OCI-LY7 (cell line): ENCODE measurements around the gene CTDSPL. TPM values are rescaled to one million over a fixed set of nuclear protein-coding genes. Genes with fewer than 3 reads are reported as not detected.

ENCODE experiments used
- BruUV-seq: library from RNA; stranded (reverse); fragments of 400-500 nt; replicated peaks from 2 replicates; lab custom pipeline; 2021; lab: Mats Ljungman, UMichigan
- CTCF ChIA-PET: fragments of 300-600 bp; sonication (Branson Sonifier 250); formaldehyde crosslinking; loops from one replicate; lab custom pipeline; 2022; ENCODE audit warnings: antibody characterized with exemption; ENCODE audit not compliant: unreplicated experiment; lab: Charles Lee
- POLR2A ChIA-PET: fragments of 300-600 bp; sonication (Branson Sonifier 250); formaldehyde crosslinking; loops from one replicate; lab custom pipeline; 2022; ENCODE audit warnings: antibody characterized with exemption; lab: Charles Lee
- DNase-seq: peaks from one replicate; pipeline ENCODE4 v3.0.0-alpha.2; 2015; ENCODE audit warnings: low spot score
- H2AFZ ChIP-seq: fragments of 200-600 bp; sonication (generic), shearing (Covaris generic); 2 replicates; pipeline ENCODE4 v1.6.1; 2014; ENCODE audit warnings: mild to moderate bottlenecking, antibody characterized with exemption, low read length, moderate library complexity
- H3K27ac ChIP-seq: fragments of 200-600 bp; sonication (generic); 2 replicates; pipeline ENCODE4 v1.5.1; 2014; ENCODE audit warnings: mixed run types, low read depth, mild to moderate bottlenecking, moderate library complexity, low read length, inconsistent platforms; ENCODE audit not compliant: poor library complexity, severe bottlenecking
- H3K36me3 ChIP-seq: fragments of 200-600 bp; sonication (generic); 2 replicates; pipeline ENCODE4 v1.6.1; 2014; ENCODE audit warnings: mild to moderate bottlenecking, antibody characterized with exemption, low read length, moderate library complexity, mixed read lengths; ENCODE audit not compliant: insufficient read depth
- H3K4me1 ChIP-seq: fragments of 200-600 bp; sonication (generic); 2 replicates; pipeline ENCODE4 v1.5.1; 2014; ENCODE audit warnings: mild to moderate bottlenecking, low read length; ENCODE audit not compliant: insufficient read depth, poor library complexity, severe bottlenecking
- H3K4me2 ChIP-seq: fragments of 200-600 bp; sonication (generic); 2 replicates; pipeline ENCODE4 v1.6.1; 2014; ENCODE audit warnings: mild to moderate bottlenecking, low read length
- H3K4me3 ChIP-seq: fragments of 200-600 bp; sonication (generic); 2 replicates; pipeline ENCODE4 v1.5.1; 2014; ENCODE audit warnings: mild to moderate bottlenecking, low read depth, low read length; ENCODE audit not compliant: poor library complexity, severe bottlenecking
- H3K79me2 ChIP-seq: fragments of 200-600 bp; sonication (generic); 2 replicates; pipeline ENCODE4 v1.6.1; 2016; ENCODE audit warnings: low read depth, mild to moderate bottlenecking, low read length, moderate library complexity, mixed read lengths; ENCODE audit not compliant: insufficient read depth
- H3K9me2 ChIP-seq: fragments of 200-600 bp; sonication (generic); 2 replicates; pipeline ENCODE4 v1.6.1; 2016; ENCODE audit warnings: mild to moderate bottlenecking, low read length, mixed read lengths; ENCODE audit not compliant: insufficient read depth
- H3K9me3 ChIP-seq: fragments of 200-600 bp; sonication (generic); 2 replicates; pipeline ENCODE4 v1.6.1; 2014; ENCODE audit warnings: mild to moderate bottlenecking, mixed run types, low read length, mixed read lengths
- H4K20me1 ChIP-seq: fragments of 200-600 bp; sonication (generic); 2 replicates; pipeline ENCODE4 v1.6.1; 2014; ENCODE audit warnings: mild to moderate bottlenecking, antibody characterized with exemption, low read length, moderate library complexity, mixed read lengths; ENCODE audit not compliant: insufficient read depth
- CTCF ChIP-seq: fragments of 200-600 bp; sonication (generic); conservative IDR thresholded peaks from 2 replicates; pipeline ENCODE4 v1.5.1; 2014; ENCODE audit warnings: mild to moderate bottlenecking, antibody characterized with exemption, low read length, moderate library complexity, mixed read lengths
- EZH2phosphoT487 ChIP-seq: fragments of 200-600 bp; sonication (generic); IDR thresholded peaks from 2 replicates; pipeline ENCODE4 v1.6.1; 2018; ENCODE audit warnings: low read depth, borderline replicate concordance, mild to moderate bottlenecking, mixed run types, antibody characterized with exemption, low read length, moderate library complexity, mixed read lengths
- intact Hi-C: fragments of 100-400 bp; cut with micrococcal nuclease; formaldehyde crosslinking; loops from one replicate; pipeline ENCODE4 v1.10.0; 2022; ENCODE audit not compliant: unreplicated experiment
- total RNA-seq, 2 experiments: library from RNA; depleted of rRNA in 1 of 2; stranded (reverse); fragments of >200 nt in 1 of 2; shearing (Covaris generic) in 1 of 2; gene quantifications; 2 replicates each; pipeline ENCODE4 v1.2.3, GENCODE V29; 2014 to 2022

The CTDSPL gene
- total RNA-seq, 2 experiments from 2014 or later, result 0.38 TPM; not detected in 1

GRCh38 chr3:37988931-37989525 lies 127.3 kb downstream of the CTDSPL start:
- intact Hi-C loops, result no loop called here
- H3K9me3 ChIP-seq, result no peaks in the 10 kb centered on the region
- no peaks in the 10 kb centered on the region for H3K36me3 ChIP-seq
- BruUV-seq, result no TSS peak
- H3K9me2 ChIP-seq, result no peaks in the 10 kb centered on the region
- no peak overlapping the region for H3K27ac ChIP-seq
- ChIA-PET CTCF (no interaction called here), POLR2A (no interaction called here)
- H3K4me2 ChIP-seq, result no peak overlapping the region
- no peak overlapping the region for H3K4me3 ChIP-seq
- no peaks in the 10 kb centered on the region for H4K20me1 ChIP-seq
- no peak for DNase-seq
- H2AFZ ChIP-seq, result no peak overlapping the region
- TF ChIP-seq CTCF (no peak), EZH2phosphoT487 (no peak)
- H3K4me1 ChIP-seq, result peaks cover 5% of the 10 kb centered on the region
- H3K79me2 ChIP-seq, result no peaks in the 10 kb centered on the region

- ChIA-PET CTCF (no interaction called here), POLR2A (no interaction called here)
- no peaks in the 10 kb centered on the region for H3K9me3 ChIP-seq
- no peak overlapping the region for H3K4me2 ChIP-seq
- intact Hi-C loops, result no loop called here
- H3K4me1 ChIP-seq, result peaks cover 9% of the 10 kb centered on the region
- no peaks in the 10 kb centered on the region for H3K9me2 ChIP-seq
- H3K4me3 ChIP-seq, result no peak overlapping the region
- no peak overlapping the region for H3K27ac ChIP-seq
- no peak for TF ChIP-seq CTCF
- no peak for TF ChIP-seq EZH2phosphoT487
- no peaks in the 10 kb centered on the region for H4K20me1 ChIP-seq
- no peak for DNase-seq
- peaks cover 6% of the 10 kb centered on the region; the same call in 1 of the 2 replicates for H3K79me2 ChIP-seq
- no peaks in the 10 kb centered on the region for H3K36me3 ChIP-seq
- no peak overlapping the region for H2AFZ ChIP-seq
- no TSS peak for BruUV-seq
Observed at GRCh38 chr3:37989821-37990480, 128.3 kb downstream of the CTDSPL start.

DNA sequence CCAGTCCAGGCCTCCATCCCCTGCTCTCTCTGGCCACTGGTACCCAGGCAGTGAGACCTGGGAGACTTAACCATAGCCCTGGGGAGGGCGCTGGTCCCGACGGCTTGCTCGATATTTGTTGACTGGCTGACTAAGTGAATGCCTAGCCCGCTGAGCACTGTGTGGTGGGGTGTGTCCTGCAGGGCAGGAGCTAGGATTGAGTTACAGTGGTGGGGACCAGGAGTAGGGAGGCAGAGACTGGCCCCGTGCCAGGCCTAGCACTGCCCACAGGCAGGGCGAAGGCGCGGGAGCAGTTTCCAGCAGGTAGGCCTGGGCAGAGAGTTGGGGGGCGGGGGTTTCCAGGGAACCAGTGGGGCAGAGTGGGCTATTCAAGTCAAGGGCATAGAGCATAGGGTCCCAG lies 128.8 kb downstream of the CTDSPL start, which contains the start of gene VILL:
Gene VILL, plus strand, starts transcription at position 260 of the 400 bp plus-strand sequence. CDS start 2,887 bp downstream, outside the sequence.
- Histone ChIP-seq H3K36me3 (peaks cover 4% of the 10 kb centered on the region; the same call in 1 of the 2 replicates), H3K9me3 (no peaks in the 10 kb centered on the region), H3K4me3 (no peak within 1 kb of the TSS), H3K9me2 (no peaks in the 10 kb centered on the region), H2AFZ (no peak within 1 kb of the TSS), H3K4me1 (peaks cover 15% of the 10 kb centered on the region), H4K20me1 (no peaks in the 10 kb centered on the region), H3K79me2 (peaks cover 9% of the 10 kb centered on the region; the same call in 1 of the 2 replicates), H3K27ac (no peak within 1 kb of the TSS), H3K4me2 (no peak within 1 kb of the TSS)
- BruUV-seq, result no TSS peak
- DNase-seq, result no peak
- POLR2A ChIA-PET, result no interaction called here
- CTCF ChIA-PET, result no interaction called here
- intact Hi-C loops, result no loop called here
- TF ChIP-seq CTCF (no peak), EZH2phosphoT487 (no peak)
